Nephron (organoid): ENCODE data around the gene FLG.
"Not testable (repeated sequence)": the region's sequence is repeated elsewhere in the genome, so short reads cannot be mapped to it uniquely, and the experiment has no call there.

ENCODE experiments used
- H3K27ac Mint-ChIP-seq, 3 experiments: 2 replicates each; pipeline ENCODE4 v1.8.0; 2020; ENCODE audit warnings: mixed read lengths in 3 of 3, mild to moderate bottlenecking in 2 of 3, moderate library complexity in 1 of 3
- H3K27me3 Mint-ChIP-seq: 2 replicates; pipeline ENCODE4 v1.8.0; 2021; ENCODE audit warnings: low read depth, mild to moderate bottlenecking, moderate library complexity, mixed read lengths
- H3K36me3 Mint-ChIP-seq: 2 replicates; pipeline ENCODE4 v1.8.0; 2020; ENCODE audit warnings: low read depth, mixed read lengths
- H3K4me1 Mint-ChIP-seq: 2 replicates; pipeline ENCODE4 v1.8.0; 2020; ENCODE audit warnings: mixed read lengths
- H3K4me3 Mint-ChIP-seq, 3 experiments: 2 replicates each; pipeline ENCODE4 v1.8.0; 2020; ENCODE audit warnings: mild to moderate bottlenecking in 3 of 3, mixed read lengths in 3 of 3, moderate library complexity in 2 of 3
- H3K9me3 Mint-ChIP-seq: 2 replicates; pipeline ENCODE4 v1.8.0; 2020; ENCODE audit warnings: mixed read lengths
- CTCF ChIP-seq, 3 experiments: fragments of 200-600 bp; sonication (generic); IDR thresholded peaks; one replicate each; pipeline ENCODE4 v1.5.0; 2021; ENCODE audit warnings: antibody characterized with exemption in 3 of 3; ENCODE audit not compliant: unreplicated experiment in 3 of 3

Gene FLG

GRCh38 chr1:152328801-152329391 lies 3.9 kb upstream of the FLG start:
- Mint-ChIP-seq H3K27ac (no peak overlapping the region), H3K27me3 (no peaks in the 10 kb centered on the region), H3K9me3 (peaks cover 15% of the 10 kb centered on the region), H3K4me3 (no peak overlapping the region), H3K36me3 (no peaks in the 10 kb centered on the region), H3K4me1 (no peaks in the 10 kb centered on the region)
- no peak for TF ChIP-seq CTCF (IDR thresholded peaks at IDR 0.05; ENCODE audit: unreplicated experiment in 3 of 3)

GRCh38 chr1:152313970-152314369 lies 11.1 kb downstream of the FLG start:
- Mint-ChIP-seq H3K36me3 (peaks cover 32% of the 10 kb centered on the region), H3K27me3 (no peaks in the 10 kb centered on the region), H3K27ac (no peak overlapping the region), H3K9me3 (peaks cover 53% of the 10 kb centered on the region), H3K4me1 (no peaks in the 10 kb centered on the region), H3K4me3 (no peak overlapping the region)
- no peak for TF ChIP-seq CTCF (IDR thresholded peaks at IDR 0.05; ENCODE audit: unreplicated experiment in 3 of 3)

- H3K9me3 Mint-ChIP-seq: peaks cover 59% of the 10 kb centered on the region
- H3K4me3 Mint-ChIP-seq: no peak overlapping the region
- H3K27me3 Mint-ChIP-seq: no peaks in the 10 kb centered on the region
- peaks cover 36% of the 10 kb centered on the region for H3K36me3 Mint-ChIP-seq
- H3K27ac Mint-ChIP-seq: no peak overlapping the region
- TF ChIP-seq CTCF (IDR thresholded peaks at IDR 0.05; ENCODE audit: unreplicated experiment in 3 of 3): no peak
- no peaks in the 10 kb centered on the region for H3K4me1 Mint-ChIP-seq
Measured at GRCh38 chr1:152313319-152313801, 11.7 kb downstream of the FLG start.

GRCh38 chr1:152312169-152312568 lies 12.9 kb downstream of the FLG start:
- not testable (repeated sequence) for H3K27me3 Mint-ChIP-seq, H3K4me1 Mint-ChIP-seq, H3K27ac Mint-ChIP-seq, H3K4me3 Mint-ChIP-seq
- Mint-ChIP-seq H3K9me3 (peaks cover 69% of the 10 kb centered on the region), H3K36me3 (peaks cover 43% of the 10 kb centered on the region)

GRCh38 chr1:152309955-152310354 lies 15.1 kb downstream of the FLG start:
- Mint-ChIP-seq H3K27me3 (no peaks in the 10 kb centered on the region), H3K36me3 (peaks cover 43% of the 10 kb centered on the region), H3K9me3 (peaks cover 76% of the 10 kb centered on the region), H3K4me3 (no peak overlapping the region), H3K27ac (no peak overlapping the region), H3K4me1 (no peaks in the 10 kb centered on the region)
- TF ChIP-seq CTCF (IDR thresholded peaks at IDR 0.05; ENCODE audit: unreplicated experiment in 3 of 3): no peak

GRCh38 chr1:152309320-152309901 lies 15.6 kb downstream of the FLG start:
- H3K4me3 Mint-ChIP-seq, H3K27me3 Mint-ChIP-seq, H3K4me1 Mint-ChIP-seq, H3K27ac Mint-ChIP-seq: not testable (repeated sequence)
- Mint-ChIP-seq H3K9me3 (peaks cover 79% of the 10 kb centered on the region), H3K36me3 (peaks cover 42% of the 10 kb centered on the region)

GRCh38 chr1:152308758-152309157 lies 16.3 kb downstream of the FLG start:
- H3K4me1 Mint-ChIP-seq, H3K27me3 Mint-ChIP-seq, H3K4me3 Mint-ChIP-seq, H3K27ac Mint-ChIP-seq: not testable (repeated sequence)
- H3K9me3 Mint-ChIP-seq: peaks cover 75% of the 10 kb centered on the region
- peaks cover 36% of the 10 kb centered on the region for H3K36me3 Mint-ChIP-seq

- peaks cover 70% of the 10 kb centered on the region for H3K9me3 Mint-ChIP-seq
- not testable (repeated sequence) for H3K4me1 Mint-ChIP-seq, H3K27me3 Mint-ChIP-seq, H3K4me3 Mint-ChIP-seq, H3K27ac Mint-ChIP-seq
- H3K36me3 Mint-ChIP-seq: peaks cover 35% of the 10 kb centered on the region
Measured at GRCh38 chr1:152307970-152308369, 17.1 kb downstream of the FLG start.

GRCh38 chr1:152306123-152306522 lies 18.9 kb downstream of the FLG start:
- not testable (repeated sequence) for H3K4me3 Mint-ChIP-seq, H3K27ac Mint-ChIP-seq, H3K27me3 Mint-ChIP-seq, H3K4me1 Mint-ChIP-seq
- Mint-ChIP-seq H3K36me3 (peaks cover 23% of the 10 kb centered on the region), H3K9me3 (peaks cover 61% of the 10 kb centered on the region)

GRCh38 chr1:152304773-152305172 lies 20.3 kb downstream of the FLG start:
- Mint-ChIP-seq H3K36me3 (peaks cover 15% of the 10 kb centered on the region), H3K9me3 (peaks cover 54% of the 10 kb centered on the region)
- H3K4me1 Mint-ChIP-seq, H3K27ac Mint-ChIP-seq, H3K4me3 Mint-ChIP-seq, H3K27me3 Mint-ChIP-seq: not testable (repeated sequence)
